Thyroid gland (tissue), 4 donors: Measurements from ENCODE around the gene MAP2K5. TPM values are rescaled to one million over a fixed set of nuclear protein-coding genes. Genes with fewer than 3 reads are reported as not detected.

Source experiments
- DNase-seq, 2 donors: peaks; one replicate each; pipeline ENCODE4 v3.0.0-alpha.2; 2019
- H3K27ac ChIP-seq, 3 donors: fragments of 200-600 bp; sonication (generic); 1 replicate in 2 of 3; 2 replicates in 1 of 3; pipeline ENCODE4 v1.5.1; 2016 to 2019; ENCODE audit warnings: mild to moderate bottlenecking in 1 of 3, moderate library complexity in 1 of 3
- H3K27me3 ChIP-seq: fragments of 200-600 bp; sonication (generic); one replicate; pipeline ENCODE4 v1.5.1; 2019
- H3K36me3 ChIP-seq, 2 donors: fragments of 200-600 bp; sonication (generic); one replicate each; pipeline ENCODE4 v1.5.1; 2016 to 2019
- H3K4me1 ChIP-seq, 2 donors: fragments of 200-600 bp; sonication (generic); one replicate each; pipeline ENCODE4 v1.5.1; 2017 to 2019
- H3K4me3 ChIP-seq, 3 donors: fragments of 200-600 bp; sonication (generic); replicated peaks in 1 of 3; 1 replicate in 2 of 3; 2 replicates in 1 of 3; pipeline ENCODE4 v1.5.1; 2016; ENCODE audit warnings: mild to moderate bottlenecking in 1 of 3
- H3K9me3 ChIP-seq: fragments of 200-600 bp; sonication (generic); one replicate; pipeline ENCODE4 v1.5.1; 2017
- CTCF ChIP-seq, 6 experiments: fragments of 200-600 bp in 3 of 6; fragments of 450-650 bp in 3 of 6; sonication (generic) in 3 of 6; IDR thresholded peaks; one replicate each; pipeline ENCODE4 v1.5.1; 2016 to 2019; ENCODE audit warnings: antibody characterized with exemption in 6 of 6, mild to moderate bottlenecking in 2 of 6, inconsistent platforms in 1 of 6, moderate library complexity in 1 of 6
- POLR2A ChIP-seq, 2 donors: fragments of 450-650 bp; IDR thresholded peaks; one replicate each; pipeline ENCODE4 v1.6.1; 2017; ENCODE audit warnings: antibody characterized with exemption in 2 of 2, mild to moderate bottlenecking in 2 of 2, moderate library complexity in 1 of 2
- WGBS, 2 donors: methylation state at CpG; one replicate each; pipeline ENCODE4 v1.1.5; 2017; 5-methylcytosine and 5-hydroxymethylcytosine counted together
- intact Hi-C: fragments of 100-400 bp; cut with DNase I; formaldehyde crosslinking; loops from one replicate; pipeline ENCODE4 v1.15.1; 2023
- total RNA-seq, 4 donors: library from RNA; depleted of rRNA; stranded (reverse); fragments of >200 nt; gene quantifications; one replicate each; pipeline ENCODE4 v1.2.3, GENCODE V29; 2016

Gene MAP2K5
- total RNA-seq, 4 donors from 2014 or later = 10.2 to 32.1 (median 15.9) TPM

DNA sequence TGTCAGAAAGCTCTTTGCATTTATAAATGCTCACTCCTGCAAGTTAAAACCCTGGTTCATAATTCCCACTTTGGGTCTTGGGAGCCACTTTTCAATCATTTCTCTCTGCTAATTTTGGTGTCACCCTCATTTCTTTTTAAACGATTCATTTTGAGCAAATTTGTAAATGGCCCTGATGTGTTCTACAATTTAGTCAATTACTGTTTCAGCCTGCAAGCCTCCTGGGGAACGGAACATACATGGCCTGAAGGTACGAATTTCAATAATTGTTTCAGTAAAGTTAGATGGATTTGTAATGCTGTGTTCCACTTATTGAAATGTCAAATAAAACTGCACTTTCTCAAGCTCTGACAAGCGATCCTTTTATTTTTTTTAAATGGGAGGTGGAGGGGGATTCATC is 43.2 kb downstream of the MAP2K5 start:
- no peak for TF ChIP-seq POLR2A (IDR thresholded peaks at IDR 0.05)
- no peak for TF ChIP-seq CTCF (IDR thresholded peaks at IDR 0.05)

DNA sequence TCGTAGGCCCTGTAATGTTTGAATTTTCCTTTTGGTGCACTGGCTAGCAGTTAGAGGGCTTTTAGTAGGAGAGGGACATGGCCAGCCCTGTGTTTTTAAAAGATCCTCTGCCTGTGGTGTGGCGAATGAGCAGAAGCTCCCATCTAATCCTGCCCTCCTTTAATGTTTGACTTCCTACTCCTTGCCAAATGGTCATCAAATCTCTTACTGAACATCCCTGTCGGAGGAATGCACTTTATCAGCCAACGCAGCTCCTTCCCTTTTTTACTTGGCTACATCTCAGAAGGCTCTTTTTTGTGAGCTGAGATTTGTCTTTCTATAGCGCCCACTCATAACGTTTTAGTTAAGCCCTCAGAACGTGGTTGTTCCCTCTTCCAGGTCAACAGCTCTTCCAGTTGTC is 44.8 kb downstream of the MAP2K5 start:
- DNase-seq = no peak
- 88 to 92% methylated on average over 7 of the region's 7 CpGs for WGBS, 2 donors
- no peaks in the 10 kb centered on the region for H3K9me3 ChIP-seq
- intact Hi-C loops = no loop called here
- no peak overlapping the region for H3K27ac ChIP-seq
- H3K27me3 ChIP-seq = no peaks in the 10 kb centered on the region
- TF ChIP-seq CTCF (IDR thresholded peaks at IDR 0.05) = no peak
- TF ChIP-seq POLR2A (IDR thresholded peaks at IDR 0.05) = no peak
- H3K4me1 ChIP-seq = no peaks in the 10 kb centered on the region
- no peak overlapping the region for H3K4me3 ChIP-seq
- no peaks in the 10 kb centered on the region for H3K36me3 ChIP-seq

More for the DNA sequence above, 43.2 kb downstream of the MAP2K5 start:
- intact Hi-C loops = no loop called here
- 93 to 96% methylated on average over 4 of the region's 4 CpGs for WGBS, 2 donors
- no peak for DNase-seq
- Histone ChIP-seq H3K4me1 (no peaks in the 10 kb centered on the region), H3K27ac (no peak overlapping the region), H3K9me3 (no peaks in the 10 kb centered on the region), H3K4me3 (no peak overlapping the region), H3K36me3 (no peaks in the 10 kb centered on the region), H3K27me3 (no peaks in the 10 kb centered on the region)

- intact Hi-C loops = no loop called here
- WGBS, 2 donors = 75 to 79% methylated on average over 3 of the region's 3 CpGs
- no peak overlapping the region for H3K27ac ChIP-seq
- no peak overlapping the region for H3K4me3 ChIP-seq
- TF ChIP-seq POLR2A (IDR thresholded peaks at IDR 0.05) (no peak), CTCF (IDR thresholded peaks at IDR 0.05) (no peak)
- no peak for DNase-seq
- no peaks in the 10 kb centered on the region for H3K9me3 ChIP-seq
- H3K4me1 ChIP-seq = no peaks in the 10 kb centered on the region
- H3K36me3 ChIP-seq = no peaks in the 10 kb centered on the region
- no peaks in the 10 kb centered on the region for H3K27me3 ChIP-seq
These were observed 45.3 kb downstream of the MAP2K5 start for GRCh38 chr15:67587754-67588153.

DNA sequence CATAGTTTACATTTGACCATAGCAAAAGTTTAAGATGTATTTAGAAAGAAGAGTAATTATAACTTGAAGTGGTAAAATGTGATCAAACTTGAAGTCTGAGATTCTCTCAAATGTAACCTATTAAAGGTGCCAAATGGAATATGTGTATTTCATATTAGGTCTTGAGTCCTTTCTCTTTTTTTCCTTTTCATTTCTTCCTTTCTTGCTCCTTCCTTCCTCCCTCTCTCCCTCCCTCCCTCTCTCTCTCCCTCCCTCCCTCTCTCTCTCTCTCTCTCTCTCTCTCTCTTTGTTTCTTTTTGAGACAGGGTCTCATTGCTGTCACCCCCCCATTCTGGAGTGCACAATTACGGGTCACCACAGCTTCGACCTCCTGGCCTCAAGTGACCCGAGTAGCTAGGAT is 47.7 kb downstream of the MAP2K5 start:
- Histone ChIP-seq H3K36me3 (no peaks in the 10 kb centered on the region), H3K9me3 (no peaks in the 10 kb centered on the region), H3K4me1 (no peaks in the 10 kb centered on the region), H3K27ac (no peak overlapping the region), H3K27me3 (no peaks in the 10 kb centered on the region), H3K4me3 (no peak overlapping the region)
- 88 to 91% methylated on average over 3 of the region's 3 CpGs for WGBS, 2 donors
- intact Hi-C loops = no loop called here
- DNase-seq = no peak
- TF ChIP-seq CTCF (IDR thresholded peaks at IDR 0.05) = no peak
- TF ChIP-seq POLR2A (IDR thresholded peaks at IDR 0.05) = no peak

DNA sequence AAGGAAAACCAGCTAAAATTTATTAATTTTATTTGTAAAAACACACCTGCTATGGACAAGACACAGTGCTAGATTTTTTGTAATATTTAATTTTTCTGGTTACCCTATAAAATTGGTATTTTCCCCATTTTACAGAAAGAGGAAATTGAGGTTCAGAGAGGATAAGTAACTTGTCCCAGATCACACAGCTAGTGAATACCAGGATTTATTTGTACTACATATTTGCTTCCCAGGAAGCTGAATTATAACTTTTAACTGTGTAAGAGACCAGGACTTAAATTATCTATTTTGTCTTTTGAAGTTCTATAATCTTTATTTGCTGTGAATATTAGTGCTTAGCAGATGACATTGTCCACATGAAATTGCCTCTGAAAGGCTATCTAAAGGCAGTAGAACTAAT is 49.7 kb downstream of the MAP2K5 start:
- no peak for DNase-seq
- no peak for TF ChIP-seq CTCF (IDR thresholded peaks at IDR 0.05)
- intact Hi-C loops = no loop called here

More for the DNA sequence above, 49.7 kb downstream of the MAP2K5 start:
- no peak overlapping the region for H3K4me3 ChIP-seq
- no peaks in the 10 kb centered on the region for H3K4me1 ChIP-seq
- no peak overlapping the region for H3K27ac ChIP-seq
- no peaks in the 10 kb centered on the region for H3K27me3 ChIP-seq
- H3K9me3 ChIP-seq = no peaks in the 10 kb centered on the region
- no peaks in the 10 kb centered on the region for H3K36me3 ChIP-seq
